Measurements from ENCODE around the gene CARS2.
A peak's percentile ranks its signal among the peaks of the same experiment; 100 is the strongest.

DNA sequence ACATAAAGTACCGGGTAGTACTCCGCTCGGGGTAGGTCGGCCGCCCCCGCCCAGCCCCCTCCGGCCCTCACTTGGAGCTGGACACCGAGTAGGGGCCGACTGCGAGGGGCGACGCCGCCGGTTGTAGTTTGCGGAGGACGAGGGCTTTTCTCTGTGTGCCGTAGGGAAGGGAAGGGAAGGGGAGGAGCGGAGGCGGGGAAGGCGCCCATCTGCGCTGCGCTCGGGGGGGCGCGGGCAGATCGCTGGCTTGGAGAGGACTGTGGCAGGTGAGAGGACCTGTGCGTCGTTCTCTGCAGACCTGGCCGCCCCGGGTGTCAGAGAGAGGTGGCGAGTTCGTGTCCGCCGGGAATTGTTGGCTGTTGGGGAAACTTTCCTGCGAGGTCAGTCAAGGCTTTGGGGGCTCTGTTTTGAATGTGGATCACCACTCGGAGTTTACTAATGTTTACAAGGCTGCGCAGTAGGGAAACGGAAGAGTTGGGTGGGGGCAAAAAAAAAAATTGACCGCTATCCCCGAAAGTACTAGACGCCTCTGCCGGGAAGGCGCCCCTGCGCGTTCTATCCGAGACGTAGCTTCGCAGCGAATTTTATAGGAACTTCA, 9.0 kb upstream of the CARS2 start:
- TF ChIP-seq POLR2AphosphoS5 (IDR thresholded peaks at IDR 0.05; ENCODE audit: low read depth) = peak; percentile 98
- TF ChIP-seq, protein P1, sequence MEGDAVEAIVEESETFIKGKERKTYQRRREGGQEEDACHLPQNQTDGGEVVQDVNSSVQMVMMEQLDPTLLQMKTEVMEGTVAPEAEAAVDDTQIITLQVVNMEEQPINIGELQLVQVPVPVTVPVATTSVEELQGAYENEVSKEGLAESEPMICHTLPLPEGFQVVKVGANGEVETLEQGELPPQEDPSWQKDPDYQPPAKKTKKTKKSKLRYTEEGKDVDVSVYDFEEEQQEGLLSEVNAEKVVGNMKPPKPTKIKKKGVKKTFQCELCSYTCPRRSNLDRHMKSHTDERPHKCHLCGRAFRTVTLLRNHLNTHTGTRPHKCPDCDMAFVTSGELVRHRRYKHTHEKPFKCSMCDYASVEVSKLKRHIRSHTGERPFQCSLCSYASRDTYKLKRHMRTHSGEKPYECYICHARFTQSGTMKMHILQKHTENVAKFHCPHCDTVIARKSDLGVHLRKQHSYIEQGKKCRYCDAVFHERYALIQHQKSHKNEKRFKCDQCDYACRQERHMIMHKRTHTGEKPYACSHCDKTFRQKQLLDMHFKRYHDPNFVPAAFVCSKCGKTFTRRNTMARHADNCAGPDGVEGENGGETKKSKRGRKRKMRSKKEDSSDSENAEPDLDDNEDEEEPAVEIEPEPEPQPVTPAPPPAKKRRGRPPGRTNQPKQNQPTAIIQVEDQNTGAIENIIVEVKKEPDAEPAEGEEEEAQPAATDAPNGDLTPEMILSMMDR (conservative IDR thresholded peaks at IDR 0.05; ENCODE audit: low read depth in 2 of 2) = 0 out of 4 replicates have a peak, but pooled peaks of 1 of the 2 experiments have one; percentile 2
- no peak for TF ChIP-seq CREB1 (CRISPR knock-in tag; IDR thresholded peaks at IDR 0.05; ENCODE audit: low read depth)
- TF ChIP-seq, protein P2, sequence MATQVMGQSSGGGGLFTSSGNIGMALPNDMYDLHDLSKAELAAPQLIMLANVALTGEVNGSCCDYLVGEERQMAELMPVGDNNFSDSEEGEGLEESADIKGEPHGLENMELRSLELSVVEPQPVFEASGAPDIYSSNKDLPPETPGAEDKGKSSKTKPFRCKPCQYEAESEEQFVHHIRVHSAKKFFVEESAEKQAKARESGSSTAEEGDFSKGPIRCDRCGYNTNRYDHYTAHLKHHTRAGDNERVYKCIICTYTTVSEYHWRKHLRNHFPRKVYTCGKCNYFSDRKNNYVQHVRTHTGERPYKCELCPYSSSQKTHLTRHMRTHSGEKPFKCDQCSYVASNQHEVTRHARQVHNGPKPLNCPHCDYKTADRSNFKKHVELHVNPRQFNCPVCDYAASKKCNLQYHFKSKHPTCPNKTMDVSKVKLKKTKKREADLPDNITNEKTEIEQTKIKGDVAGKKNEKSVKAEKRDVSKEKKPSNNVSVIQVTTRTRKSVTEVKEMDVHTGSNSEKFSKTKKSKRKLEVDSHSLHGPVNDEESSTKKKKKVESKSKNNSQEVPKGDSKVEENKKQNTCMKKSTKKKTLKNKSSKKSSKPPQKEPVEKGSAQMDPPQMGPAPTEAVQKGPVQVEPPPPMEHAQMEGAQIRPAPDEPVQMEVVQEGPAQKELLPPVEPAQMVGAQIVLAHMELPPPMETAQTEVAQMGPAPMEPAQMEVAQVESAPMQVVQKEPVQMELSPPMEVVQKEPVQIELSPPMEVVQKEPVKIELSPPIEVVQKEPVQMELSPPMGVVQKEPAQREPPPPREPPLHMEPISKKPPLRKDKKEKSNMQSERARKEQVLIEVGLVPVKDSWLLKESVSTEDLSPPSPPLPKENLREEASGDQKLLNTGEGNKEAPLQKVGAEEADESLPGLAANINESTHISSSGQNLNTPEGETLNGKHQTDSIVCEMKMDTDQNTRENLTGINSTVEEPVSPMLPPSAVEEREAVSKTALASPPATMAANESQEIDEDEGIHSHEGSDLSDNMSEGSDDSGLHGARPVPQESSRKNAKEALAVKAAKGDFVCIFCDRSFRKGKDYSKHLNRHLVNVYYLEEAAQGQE (IDR thresholded peaks at IDR 0.05; ENCODE audit: unreplicated experiment) = no peak
- no peak for TF ChIP-seq EZH2 (IDR thresholded peaks at IDR 0.05; ENCODE audit: low read depth, unreplicated experiment)
- no peak for TF ChIP-seq EZH2phosphoT487 (IDR thresholded peaks at IDR 0.05; ENCODE audit: unreplicated experiment)
- no peak for TF ChIP-seq NANOG (IDR thresholded peaks at IDR 0.05; ENCODE audit: borderline replicate concordance)
- TF ChIP-seq, protein P3, sequence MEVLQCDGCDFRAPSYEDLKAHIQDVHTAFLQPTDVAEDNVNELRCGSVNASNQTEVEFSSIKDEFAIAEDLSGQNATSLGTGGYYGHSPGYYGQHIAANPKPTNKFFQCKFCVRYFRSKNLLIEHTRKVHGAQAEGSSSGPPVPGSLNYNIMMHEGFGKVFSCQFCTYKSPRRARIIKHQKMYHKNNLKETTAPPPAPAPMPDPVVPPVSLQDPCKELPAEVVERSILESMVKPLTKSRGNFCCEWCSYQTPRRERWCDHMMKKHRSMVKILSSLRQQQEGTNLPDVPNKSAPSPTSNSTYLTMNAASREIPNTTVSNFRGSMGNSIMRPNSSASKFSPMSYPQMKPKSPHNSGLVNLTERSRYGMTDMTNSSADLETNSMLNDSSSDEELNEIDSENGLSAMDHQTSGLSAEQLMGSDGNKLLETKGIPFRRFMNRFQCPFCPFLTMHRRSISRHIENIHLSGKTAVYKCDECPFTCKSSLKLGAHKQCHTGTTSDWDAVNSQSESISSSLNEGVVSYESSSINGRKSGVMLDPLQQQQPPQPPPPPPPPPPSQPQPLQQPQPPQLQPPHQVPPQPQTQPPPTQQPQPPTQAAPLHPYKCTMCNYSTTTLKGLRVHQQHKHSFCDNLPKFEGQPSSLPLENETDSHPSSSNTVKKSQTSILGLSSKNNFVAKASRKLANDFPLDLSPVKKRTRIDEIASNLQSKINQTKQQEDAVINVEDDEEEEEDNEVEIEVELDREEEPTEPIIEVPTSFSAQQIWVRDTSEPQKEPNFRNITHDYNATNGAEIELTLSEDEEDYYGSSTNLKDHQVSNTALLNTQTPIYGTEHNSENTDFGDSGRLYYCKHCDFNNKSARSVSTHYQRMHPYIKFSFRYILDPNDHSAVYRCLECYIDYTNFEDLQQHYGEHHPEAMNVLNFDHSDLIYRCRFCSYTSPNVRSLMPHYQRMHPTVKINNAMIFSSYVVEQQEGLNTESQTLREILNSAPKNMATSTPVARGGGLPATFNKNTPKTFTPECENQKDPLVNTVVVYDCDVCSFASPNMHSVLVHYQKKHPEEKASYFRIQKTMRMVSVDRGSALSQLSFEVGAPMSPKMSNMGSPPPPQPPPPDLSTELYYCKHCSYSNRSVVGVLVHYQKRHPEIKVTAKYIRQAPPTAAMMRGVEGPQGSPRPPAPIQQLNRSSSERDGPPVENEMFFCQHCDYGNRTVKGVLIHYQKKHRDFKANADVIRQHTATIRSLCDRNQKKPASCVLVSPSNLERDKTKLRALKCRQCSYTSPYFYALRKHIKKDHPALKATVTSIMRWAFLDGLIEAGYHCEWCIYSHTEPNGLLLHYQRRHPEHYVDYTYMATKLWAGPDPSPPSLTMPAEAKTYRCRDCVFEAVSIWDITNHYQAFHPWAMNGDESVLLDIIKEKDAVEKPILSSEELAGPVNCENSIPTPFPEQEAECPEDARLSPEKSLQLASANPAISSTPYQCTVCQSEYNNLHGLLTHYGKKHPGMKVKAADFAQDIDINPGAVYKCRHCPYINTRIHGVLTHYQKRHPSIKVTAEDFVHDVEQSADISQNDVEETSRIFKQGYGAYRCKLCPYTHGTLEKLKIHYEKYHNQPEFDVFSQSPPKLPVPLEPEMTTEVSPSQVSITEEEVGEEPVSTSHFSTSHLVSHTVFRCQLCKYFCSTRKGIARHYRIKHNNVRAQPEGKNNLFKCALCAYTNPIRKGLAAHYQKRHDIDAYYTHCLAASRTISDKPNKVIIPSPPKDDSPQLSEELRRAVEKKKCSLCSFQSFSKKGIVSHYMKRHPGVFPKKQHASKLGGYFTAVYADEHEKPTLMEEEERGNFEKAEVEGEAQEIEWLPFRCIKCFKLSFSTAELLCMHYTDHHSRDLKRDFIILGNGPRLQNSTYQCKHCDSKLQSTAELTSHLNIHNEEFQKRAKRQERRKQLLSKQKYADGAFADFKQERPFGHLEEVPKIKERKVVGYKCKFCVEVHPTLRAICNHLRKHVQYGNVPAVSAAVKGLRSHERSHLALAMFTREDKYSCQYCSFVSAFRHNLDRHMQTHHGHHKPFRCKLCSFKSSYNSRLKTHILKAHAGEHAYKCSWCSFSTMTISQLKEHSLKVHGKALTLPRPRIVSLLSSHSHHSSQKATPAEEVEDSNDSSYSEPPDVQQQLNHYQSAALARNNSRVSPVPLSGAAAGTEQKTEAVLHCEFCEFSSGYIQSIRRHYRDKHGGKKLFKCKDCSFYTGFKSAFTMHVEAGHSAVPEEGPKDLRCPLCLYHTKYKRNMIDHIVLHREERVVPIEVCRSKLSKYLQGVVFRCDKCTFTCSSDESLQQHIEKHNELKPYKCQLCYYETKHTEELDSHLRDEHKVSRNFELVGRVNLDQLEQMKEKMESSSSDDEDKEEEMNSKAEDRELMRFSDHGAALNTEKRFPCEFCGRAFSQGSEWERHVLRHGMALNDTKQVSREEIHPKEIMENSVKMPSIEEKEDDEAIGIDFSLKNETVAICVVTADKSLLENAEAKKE (CRISPR knock-in tag; IDR thresholded peaks at IDR 0.05) = no peak

Measured in GM23338 (cell line).